HFFc6 (cell line): ENCODE data around the gene ZC3H14. TPM values are rescaled to one million over a fixed set of nuclear protein-coding genes. Genes with fewer than 3 reads are reported as not detected.
A peak's percentile ranks its signal among the peaks of the same experiment; 100 is the strongest.

Experiments
- DNase-seq: peaks from one replicate; pipeline ENCODE4 v3.0.0-alpha.2; 2018
- H3K27ac Mint-ChIP-seq: 2 replicates; pipeline ENCODE4 v1.8.0; 2020; ENCODE audit warnings: mild to moderate bottlenecking, mixed read lengths
- H3K27me3 Mint-ChIP-seq: 2 replicates; pipeline ENCODE4 v1.8.0; 2021; ENCODE audit warnings: mild to moderate bottlenecking, moderate library complexity, mixed read lengths; ENCODE audit not compliant: insufficient read depth
- H3K36me3 Mint-ChIP-seq: 2 replicates; pipeline ENCODE4 v1.8.0; 2021; ENCODE audit warnings: low read depth, mixed read lengths
- H3K4me1 Mint-ChIP-seq: 2 replicates; pipeline ENCODE4 v1.8.0; 2020; ENCODE audit warnings: low read depth, mixed read lengths
- H3K4me3 Mint-ChIP-seq: 2 replicates; pipeline ENCODE4 v1.8.0; 2020; ENCODE audit warnings: mild to moderate bottlenecking, moderate library complexity, mixed read lengths
- H3K9me3 Mint-ChIP-seq: 2 replicates; pipeline ENCODE4 v1.8.0; 2020; ENCODE audit warnings: mild to moderate bottlenecking, mixed read lengths
- total RNA-seq, 6 experiments: library from RNA; stranded (reverse); fragmentation: NEBNext Ultra II Directional; extraction: Animal tissue kit (Norgen Biotek cat#: 25700); gene quantifications; 2 replicates in 1 of 6; 3 replicates in 5 of 6; pipeline ENCODE4 v1.2.3, GENCODE V29; 2021
- TF ChIP-seq, protein P1 (sequence below): fragments of 200-600 bp; sonication (generic); IDR thresholded peaks from 2 replicates; pipeline ENCODE4 v1.5.0; 2021; ENCODE audit warnings: antibody characterized with exemption, mild to moderate bottlenecking

The ZC3H14 gene
- total RNA-seq, 6 experiments from 2014 or later = 56.4 to 65.1 (median 58.9) TPM

DNA sequence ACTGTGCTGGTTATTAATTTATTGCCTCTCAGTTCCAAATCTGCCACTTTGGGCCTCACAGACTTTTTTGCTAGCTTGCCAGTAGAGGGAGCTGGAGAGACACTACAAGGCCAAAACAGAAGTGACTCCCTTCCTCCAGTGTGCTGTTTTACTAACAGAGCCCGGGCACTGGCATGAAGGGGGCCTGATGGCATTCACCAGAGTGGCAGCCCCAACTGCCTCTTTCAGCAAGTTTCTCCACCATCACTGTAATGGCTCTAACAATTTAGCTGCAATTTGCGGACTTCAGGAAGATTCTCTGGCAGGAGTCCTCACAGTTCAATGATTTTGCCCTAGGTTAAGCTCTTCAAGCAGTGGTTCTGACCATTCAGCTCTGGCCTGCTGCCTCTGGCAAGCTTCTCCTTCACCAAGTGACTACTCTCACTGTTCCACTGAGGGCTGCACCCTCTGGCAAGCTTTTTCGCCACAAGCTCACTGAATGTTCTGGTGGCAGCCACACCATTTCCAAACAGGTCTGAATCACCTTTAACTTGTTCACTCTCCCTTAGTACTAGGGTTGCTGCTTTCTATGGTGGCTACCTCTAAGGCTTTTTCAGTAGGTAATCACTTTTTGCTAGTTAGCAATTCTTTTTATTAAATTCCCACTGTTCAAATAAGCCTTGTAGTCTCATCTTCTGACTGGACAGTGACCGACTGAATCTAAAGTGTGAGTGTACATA, 104.9 kb downstream of the ZC3H14 start:
- Mint-ChIP-seq H3K4me1 (peaks cover 17% of the 10 kb centered on the region), H3K4me3 (no peak overlapping the region), H3K27me3 (no peaks in the 10 kb centered on the region; the same call in 1 of the 2 replicates), H3K36me3 (peaks cover 23% of the 10 kb centered on the region), H3K9me3 (peaks cover 7% of the 10 kb centered on the region; the same call in 1 of the 2 replicates), H3K27ac (peak overlapping the region; percentile 63)
- DNase-seq = peak; percentile 75
- TF ChIP-seq, protein P1, sequence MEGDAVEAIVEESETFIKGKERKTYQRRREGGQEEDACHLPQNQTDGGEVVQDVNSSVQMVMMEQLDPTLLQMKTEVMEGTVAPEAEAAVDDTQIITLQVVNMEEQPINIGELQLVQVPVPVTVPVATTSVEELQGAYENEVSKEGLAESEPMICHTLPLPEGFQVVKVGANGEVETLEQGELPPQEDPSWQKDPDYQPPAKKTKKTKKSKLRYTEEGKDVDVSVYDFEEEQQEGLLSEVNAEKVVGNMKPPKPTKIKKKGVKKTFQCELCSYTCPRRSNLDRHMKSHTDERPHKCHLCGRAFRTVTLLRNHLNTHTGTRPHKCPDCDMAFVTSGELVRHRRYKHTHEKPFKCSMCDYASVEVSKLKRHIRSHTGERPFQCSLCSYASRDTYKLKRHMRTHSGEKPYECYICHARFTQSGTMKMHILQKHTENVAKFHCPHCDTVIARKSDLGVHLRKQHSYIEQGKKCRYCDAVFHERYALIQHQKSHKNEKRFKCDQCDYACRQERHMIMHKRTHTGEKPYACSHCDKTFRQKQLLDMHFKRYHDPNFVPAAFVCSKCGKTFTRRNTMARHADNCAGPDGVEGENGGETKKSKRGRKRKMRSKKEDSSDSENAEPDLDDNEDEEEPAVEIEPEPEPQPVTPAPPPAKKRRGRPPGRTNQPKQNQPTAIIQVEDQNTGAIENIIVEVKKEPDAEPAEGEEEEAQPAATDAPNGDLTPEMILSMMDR = peak; percentile 91

DNA sequence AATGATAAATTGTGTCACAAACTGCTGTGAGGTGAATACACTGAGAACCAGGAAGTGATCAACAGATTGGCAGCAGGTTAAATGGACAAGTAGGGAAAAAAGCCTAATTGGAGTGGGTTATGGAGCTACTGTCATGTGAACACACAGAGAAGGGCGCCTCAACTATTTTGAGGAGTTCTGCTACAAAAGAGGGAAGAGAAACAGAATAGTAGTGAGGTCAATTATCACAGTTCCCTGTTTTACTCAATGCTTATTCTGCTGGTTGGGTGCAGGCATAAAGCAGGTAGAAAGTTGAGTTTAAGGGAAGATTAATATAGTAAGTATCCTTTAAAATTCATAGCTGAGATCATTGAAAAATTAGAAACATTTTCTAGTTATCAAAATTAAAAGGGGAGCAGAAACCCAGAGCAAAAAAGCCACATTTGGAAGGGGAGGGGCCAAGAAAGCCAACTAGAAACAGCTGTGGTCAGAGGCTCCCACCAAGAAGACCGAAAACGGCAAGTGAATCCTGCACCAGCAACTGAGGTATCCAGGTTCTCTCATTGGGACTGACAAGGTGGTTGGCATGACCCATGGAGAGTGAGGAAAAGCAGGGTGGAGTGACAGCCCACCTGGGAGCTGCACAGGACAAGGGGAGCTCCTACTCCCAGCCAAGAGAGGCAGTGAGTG, 105.7 kb downstream of the ZC3H14 start:
- Mint-ChIP-seq H3K27ac (peak overlapping the region; percentile 63; the same call in 1 of the 2 replicates), H3K4me1 (peaks cover 17% of the 10 kb centered on the region), H3K36me3 (peaks cover 32% of the 10 kb centered on the region), H3K9me3 (peaks cover 7% of the 10 kb centered on the region; the same call in 1 of the 2 replicates), H3K4me3 (no peak overlapping the region), H3K27me3 (no peaks in the 10 kb centered on the region; the same call in 1 of the 2 replicates)
- TF ChIP-seq, protein P1 = no peak
- no peak for DNase-seq

DNA sequence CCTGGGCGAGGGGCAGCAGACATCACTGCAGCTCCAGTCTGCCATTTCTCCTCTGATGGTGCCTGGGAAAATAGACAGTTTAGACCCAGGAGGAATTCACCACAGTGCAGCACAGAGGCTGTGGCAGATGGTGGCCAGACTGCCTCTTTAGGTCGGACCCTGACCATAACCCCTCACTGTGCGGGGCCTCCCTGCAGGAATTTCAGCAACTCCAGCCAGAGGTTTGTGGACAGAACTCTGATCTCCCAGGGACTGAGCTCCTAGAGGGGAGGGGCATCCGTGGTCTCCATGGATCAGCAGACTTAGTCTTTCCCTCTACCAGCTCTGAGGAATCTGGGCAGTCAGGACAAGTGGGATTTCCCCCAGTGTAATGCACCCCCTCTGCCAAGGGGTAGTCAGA, 106.5 kb downstream of the ZC3H14 start:
- H3K4me1 Mint-ChIP-seq = peaks cover 17% of the 10 kb centered on the region
- DNase-seq = no peak
- H3K27ac Mint-ChIP-seq = no peak overlapping the region
- H3K27me3 Mint-ChIP-seq = peaks cover 2% of the 10 kb centered on the region; the same call in 1 of the 2 replicates
- peaks cover 39% of the 10 kb centered on the region for H3K36me3 Mint-ChIP-seq
- TF ChIP-seq, protein P1 = no peak
- peaks cover 7% of the 10 kb centered on the region; the same call in 1 of the 2 replicates for H3K9me3 Mint-ChIP-seq
- H3K4me3 Mint-ChIP-seq = no peak overlapping the region

Other genes with a start within 250 kb of the ZC3H14 start
- not detected for gene KCNK10, start 239.8 kb upstream of the ZC3H14 start, total RNA-seq
- gene SPATA7, start 177.4 kb upstream of the ZC3H14 start, total RNA-seq = 1 to 10 TPM; 6.1 to 7.4 (median 6.8) TPM
- 10 to 100 TPM; 22.0 to 25.9 (median 24.9) TPM for gene PTPN21, start 8.0 kb upstream of the ZC3H14 start, total RNA-seq
- gene EML5, start 229.9 kb downstream of the ZC3H14 start, total RNA-seq = 10 to 100 TPM in 5 of 6 experiments, 1 to 10 TPM in 1; 8.7 to 15.7 (median 14.7) TPM